Left lung (tissue), 14 donors: ENCODE measurements around the gene E2F3. TPM values are rescaled to one million over a fixed set of nuclear protein-coding genes. Genes with fewer than 3 reads are reported as not detected.

Source experiments
- ATAC-seq: fragments of 200-7000 bp; cut with Tn5 transposase; one replicate; pipeline ENCODE4 v1.9.1; 2020; ENCODE audit warnings: moderate library complexity
- DNase-seq, 4 donors: peaks; one replicate each; pipeline ENCODE4 v3.0.0-alpha.2; 2013 to 2020
- H3K27ac ChIP-seq, 2 donors: fragments of 200-600 bp; sonication (generic) in 1 of 2; one replicate each; pipeline versions ENCODE4 v1.5.0 to v1.8.0; 2020 to 2021
- H3K27me3 ChIP-seq, 2 donors: fragments of 200-600 bp; sonication (generic) in 1 of 2; one replicate each; pipeline versions ENCODE4 v1.5.0 to v1.8.0; 2020 to 2021
- H3K36me3 ChIP-seq, 2 donors: fragments of 200-600 bp; sonication (generic) in 1 of 2; one replicate each; pipeline versions ENCODE4 v1.5.0 to v1.8.0; 2020 to 2021
- H3K4me1 ChIP-seq, 2 donors: fragments of 200-600 bp; one replicate each; pipeline ENCODE4 v1.8.0; 2021
- H3K4me3 ChIP-seq, 2 donors: fragments of 200-600 bp; sonication (generic) in 1 of 2; one replicate each; pipeline versions ENCODE4 v1.5.0 to v1.8.0; 2020 to 2021; ENCODE audit warnings: mild to moderate bottlenecking in 1 of 2
- H3K9me3 ChIP-seq, 2 donors: fragments of 200-600 bp; sonication (generic) in 1 of 2; one replicate each; pipeline versions ENCODE4 v1.5.0 to v1.8.0; 2020 to 2021
- intact Hi-C, 2 donors: fragments of 100-400 bp; cut with DNase I; formaldehyde crosslinking; loops; one replicate each; pipeline versions ENCODE4 v1.11.2 to v1.14.2; 2022
- long read RNA-seq, 12 donors: library from polyadenylated mRNA in 2 of 12; unstranded in 2 of 12; transcript quantifications; one replicate each; pipeline ENCODE4 v2.0.0 and lab custom pipeline, GENCODE V29; 2019 to 2026
- polyA plus RNA-seq, 6 donors: library from polyadenylated mRNA; unstranded; fragments of 120-200 nt; gene quantifications; one replicate each; pipeline ENCODE4 v1.2.1, GENCODE V29; 2013; ENCODE audit not compliant: insufficient read length in 6 of 6
- total RNA-seq, 2 donors: library from RNA; stranded (reverse); fragmentation: NEBNext Ultra II Directional; extraction: Animal tissue kit (Norgen Biotek cat#: 25700); gene quantifications; one replicate each; pipeline ENCODE4 v1.2.1, GENCODE V29; 2021
- TF ChIP-seq, protein P1 (sequence below), 2 donors: fragments of 200-600 bp; sonication (generic) in 1 of 2; IDR thresholded peaks; one replicate each; pipeline versions ENCODE4 v1.5.0 to v1.8.0; 2021; ENCODE audit warnings: antibody characterized with exemption in 2 of 2
- donor health status: DM: no; HTN: yes; CAD: no.
- donor health status: DM: no; HTN: no; CAD: no.

E2F3 gene
- total RNA-seq (10 to 100 TPM; 11.4 to 18.6 TPM), polyA plus RNA-seq (10 to 100 TPM; 13.2 to 15.6 (median 15.1) TPM)
- long read RNA-seq, donor 1, full-length matches to known transcripts = 2 of 2 reads
- long read RNA-seq, donor 1, partial matches to known transcripts = 0 of 2 reads
- long read RNA-seq, donor 1, other reads (novel, unspliced or antisense) = 0 of 2 reads
- long read RNA-seq, donor 2 = 0 reads
- long read RNA-seq, donor 3 = 0 reads
- long read RNA-seq, donor 4, partial matches to known transcripts = 0 of 1 reads
- long read RNA-seq, donor 4, other reads (novel, unspliced or antisense) = 1 of 1 reads
- long read RNA-seq, donor 5, full-length matches to known transcripts = 1 of 1 reads
- long read RNA-seq, donor 5, partial matches to known transcripts = 0 of 1 reads
- long read RNA-seq, donor 5, other reads (novel, unspliced or antisense) = 0 of 1 reads
- long read RNA-seq, donor 6 = 0 reads
- long read RNA-seq, donor 7 = 0 reads
- long read RNA-seq, donor 8, full-length matches to known transcripts = 1 of 1 reads
- long read RNA-seq, donor 8, partial matches to known transcripts = 0 of 1 reads
- long read RNA-seq, donor 8, other reads (novel, unspliced or antisense) = 0 of 1 reads
- long read RNA-seq, donor 9 = 0 reads
- long read RNA-seq, donor 10, partial matches to known transcripts = 0 of 1 reads
- long read RNA-seq, donor 10, other reads (novel, unspliced or antisense) = 1 of 1 reads
- long read RNA-seq, donor 11, full-length matches to known transcripts = 2 of 2 reads
- long read RNA-seq, donor 11, partial matches to known transcripts = 0 of 2 reads
- long read RNA-seq, donor 11, other reads (novel, unspliced or antisense) = 0 of 2 reads
- long read RNA-seq, donor 12 = 0 reads

DNA sequence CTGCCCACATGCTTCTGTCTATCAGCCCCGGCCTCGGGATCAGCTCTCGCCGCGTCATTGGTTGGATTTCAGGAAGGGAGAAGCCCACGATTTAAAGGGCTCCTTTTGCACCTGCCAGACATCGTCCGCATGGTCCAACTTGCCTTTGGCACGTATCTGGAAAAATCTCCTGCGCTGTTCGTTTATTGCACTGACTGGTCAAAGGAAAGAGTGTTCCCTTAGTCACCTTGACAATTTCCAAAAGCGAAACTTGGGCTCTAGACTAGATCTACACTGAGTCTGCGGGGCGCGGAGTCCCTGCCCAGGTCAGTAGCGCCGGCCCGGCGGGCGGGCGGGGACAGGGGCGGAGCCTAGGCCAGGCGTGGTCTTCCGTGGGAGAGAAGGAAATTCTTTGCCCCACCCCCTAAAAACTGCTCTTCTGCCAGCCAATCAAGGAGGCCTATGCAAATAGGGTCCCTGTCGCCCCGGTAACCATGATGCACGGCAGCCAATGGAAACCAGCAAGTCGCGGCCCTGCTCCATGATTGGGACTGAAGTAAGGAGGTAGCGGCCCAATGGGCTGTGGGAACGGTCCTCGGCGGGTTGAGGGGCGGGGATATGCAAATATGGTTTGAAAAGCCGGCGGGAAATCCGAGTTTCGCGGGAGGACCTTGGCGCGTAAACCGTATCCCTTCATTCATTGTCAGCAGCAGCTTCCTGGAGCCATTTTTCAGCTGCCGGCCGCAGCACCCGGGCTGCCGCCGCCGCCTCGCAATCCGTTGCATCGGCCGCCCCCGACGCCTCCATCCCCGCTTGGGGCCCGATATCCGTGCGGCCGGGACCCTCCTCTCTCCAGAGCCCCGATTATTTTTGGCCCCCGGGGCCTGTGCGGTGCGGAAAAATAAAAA, at the start of gene E2F3:
Gene E2F3, plus strand, starts transcription at position 675 of the 887 bp plus-strand sequence. CDS start 354 bp downstream, outside the sequence.
- H3K4me1 ChIP-seq = peaks cover 0 to 30% of the 10 kb centered on the region in 2 donors
- intact Hi-C loops = no loop called here
- peak; percentile 88 for ATAC-seq
- H3K9me3 ChIP-seq = no peaks in the 10 kb centered on the region
- peak within 1 kb of the TSS; percentile 91 to 96 for H3K27ac ChIP-seq
- peak within 1 kb of the TSS; percentile 76 to 87 for H3K4me3 ChIP-seq
- no peaks in the 10 kb centered on the region for H3K27me3 ChIP-seq
- TF ChIP-seq, protein P1, sequence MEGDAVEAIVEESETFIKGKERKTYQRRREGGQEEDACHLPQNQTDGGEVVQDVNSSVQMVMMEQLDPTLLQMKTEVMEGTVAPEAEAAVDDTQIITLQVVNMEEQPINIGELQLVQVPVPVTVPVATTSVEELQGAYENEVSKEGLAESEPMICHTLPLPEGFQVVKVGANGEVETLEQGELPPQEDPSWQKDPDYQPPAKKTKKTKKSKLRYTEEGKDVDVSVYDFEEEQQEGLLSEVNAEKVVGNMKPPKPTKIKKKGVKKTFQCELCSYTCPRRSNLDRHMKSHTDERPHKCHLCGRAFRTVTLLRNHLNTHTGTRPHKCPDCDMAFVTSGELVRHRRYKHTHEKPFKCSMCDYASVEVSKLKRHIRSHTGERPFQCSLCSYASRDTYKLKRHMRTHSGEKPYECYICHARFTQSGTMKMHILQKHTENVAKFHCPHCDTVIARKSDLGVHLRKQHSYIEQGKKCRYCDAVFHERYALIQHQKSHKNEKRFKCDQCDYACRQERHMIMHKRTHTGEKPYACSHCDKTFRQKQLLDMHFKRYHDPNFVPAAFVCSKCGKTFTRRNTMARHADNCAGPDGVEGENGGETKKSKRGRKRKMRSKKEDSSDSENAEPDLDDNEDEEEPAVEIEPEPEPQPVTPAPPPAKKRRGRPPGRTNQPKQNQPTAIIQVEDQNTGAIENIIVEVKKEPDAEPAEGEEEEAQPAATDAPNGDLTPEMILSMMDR (IDR thresholded peaks at IDR 0.05) = no peak
- DNase-seq = peak; percentile 98 to 100 (median 99)
- H3K36me3 ChIP-seq = no peaks in the 10 kb centered on the region

DNA sequence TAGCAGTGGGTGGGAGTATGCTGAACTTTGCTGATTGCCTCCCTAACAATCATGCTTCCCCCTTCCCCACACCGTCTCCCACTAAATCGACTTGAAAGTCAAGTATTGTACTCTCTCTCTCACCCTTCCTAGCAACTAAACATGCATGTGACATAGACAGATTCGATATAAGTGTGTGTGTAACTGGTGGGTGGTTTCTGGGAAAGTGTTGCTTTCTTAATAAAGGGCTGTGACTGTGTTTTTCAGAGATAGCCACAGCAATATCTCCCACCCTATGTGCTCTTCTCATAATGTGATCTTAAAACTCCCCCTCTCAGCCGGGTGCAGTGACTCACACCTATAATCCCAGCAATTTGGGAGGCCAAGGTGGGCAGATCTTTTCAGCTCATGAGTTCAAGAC, 49.3 kb upstream of the E2F3 start:
- intact Hi-C loops = no loop called here
- ATAC-seq (no peak), DNase-seq (no peak)
- TF ChIP-seq, protein P1 (IDR thresholded peaks at IDR 0.05) = no peak
- Histone ChIP-seq H3K4me1 (no peaks in the 10 kb centered on the region), H3K27ac (no peak overlapping the region), H3K36me3 (no peaks in the 10 kb centered on the region), H3K4me3 (no peak overlapping the region), H3K27me3 (no peaks in the 10 kb centered on the region), H3K9me3 (peaks cover 0 to 8% of the 10 kb centered on the region in 2 donors)

DNA sequence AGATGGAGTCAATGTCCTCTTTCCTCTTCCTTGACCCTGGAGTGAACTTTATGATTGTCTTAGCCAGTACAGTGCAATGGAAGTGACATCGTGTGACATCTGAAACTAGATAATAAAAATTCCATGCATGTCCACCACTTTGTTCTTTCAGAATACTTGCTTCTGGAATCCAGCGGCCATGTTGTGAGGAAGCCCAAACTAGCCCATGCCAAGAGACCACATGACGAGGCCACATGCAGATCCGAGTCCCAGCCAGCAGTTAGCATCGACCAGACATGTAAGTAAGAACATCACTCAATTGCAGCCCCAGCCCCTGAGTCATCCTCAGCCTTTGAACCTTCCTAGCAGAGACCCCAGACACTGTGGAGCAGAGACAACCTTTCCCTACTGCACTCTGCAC, 48.5 kb upstream of the E2F3 start:
- peaks cover 0 to 8% of the 10 kb centered on the region in 2 donors for H3K9me3 ChIP-seq
- ATAC-seq = no peak
- H3K36me3 ChIP-seq = no peaks in the 10 kb centered on the region
- TF ChIP-seq, protein P1 (IDR thresholded peaks at IDR 0.05) = no peak
- no peak overlapping the region for H3K27ac ChIP-seq
- H3K27me3 ChIP-seq = no peaks in the 10 kb centered on the region
- no peaks in the 10 kb centered on the region for H3K4me1 ChIP-seq
- DNase-seq = no peak
- no peak overlapping the region for H3K4me3 ChIP-seq
- intact Hi-C loops = no loop called here

DNA sequence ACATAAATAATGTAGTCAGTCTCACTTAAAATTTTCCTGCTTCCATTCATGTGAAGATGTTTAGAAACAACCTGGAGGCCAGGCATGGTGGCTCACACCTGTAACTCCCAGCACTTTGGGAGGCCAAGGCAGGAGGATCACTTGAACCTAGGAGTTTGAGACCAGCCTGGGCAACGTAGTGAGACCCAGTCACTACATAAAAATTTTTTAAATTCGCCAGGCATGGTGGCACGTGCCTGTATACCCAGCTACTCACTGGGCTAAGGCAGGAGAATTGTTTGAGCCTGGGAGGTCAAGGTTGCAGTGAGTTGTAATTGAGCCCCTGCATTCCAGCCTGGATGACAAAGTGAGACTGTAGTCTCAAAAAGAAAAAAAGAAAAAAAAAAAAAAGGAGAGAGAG, 47.3 kb upstream of the E2F3 start:
- TF ChIP-seq, protein P1 (IDR thresholded peaks at IDR 0.05) = no peak
- ATAC-seq = no peak

More for the DNA sequence above, 47.3 kb upstream of the E2F3 start:
- H3K9me3 ChIP-seq = peaks cover 0 to 8% of the 10 kb centered on the region in 2 donors
- intact Hi-C loops = no loop called here
- no peaks in the 10 kb centered on the region for H3K27me3 ChIP-seq
- no peak overlapping the region for H3K4me3 ChIP-seq
- H3K4me1 ChIP-seq = no peaks in the 10 kb centered on the region
- H3K27ac ChIP-seq = no peak overlapping the region
- no peak for DNase-seq
- no peaks in the 10 kb centered on the region for H3K36me3 ChIP-seq
